K562 (cell line): ENCODE measurements around the gene DYNC2LI1. TPM values are rescaled to one million over a fixed set of nuclear protein-coding genes. Genes with fewer than 3 reads are reported as not detected.

Experiments used
- BACH1 ChIP-seq: fragments of 200-800 bp; sonication (Bioruptor generic); IDR thresholded peaks from 2 replicates; pipeline ENCODE4 v1.6.1; 2016; ENCODE audit warnings: missing genetic modification characterization, missing compliant biosample characterization
- CEBPG ChIP-seq, 3 experiments: fragments of 200-800 bp in 1 of 3; sonication (Bioruptor generic) in 1 of 3; sonication (generic) in 1 of 3; formaldehyde crosslinking in 1 of 3; IDR thresholded peaks in 2 of 3; conservative IDR thresholded peaks in 1 of 3; 2 replicates each; pipeline versions ENCODE4 v1.6.1 to v1.8.0; 2016 to 2022; ENCODE audit warnings: missing compliant biosample characterization in 2 of 3, missing genetic modification characterization in 2 of 3, mild to moderate bottlenecking in 1 of 3, missing genetic modification reagents in 1 of 3
- HMGN3 ChIP-seq: IDR thresholded peaks from 2 replicates; pipeline ENCODE4 v1.6.1; 2011; ENCODE audit warnings: borderline replicate concordance, low read depth, mild to moderate bottlenecking, mixed read lengths, low read length; ENCODE audit not compliant: insufficient read length; ENCODE audit errors: extremely low read depth
- NBN ChIP-seq: fragments of 450-650 bp; IDR thresholded peaks from 2 replicates; pipeline ENCODE4 v1.6.1; 2016; ENCODE audit warnings: low read depth, mild to moderate bottlenecking
- NR2C1 ChIP-seq, 2 experiments: fragments of 450-650 bp; IDR thresholded peaks; 2 replicates each; pipeline ENCODE4 v1.6.1; 2017; ENCODE audit warnings: mild to moderate bottlenecking in 2 of 2, antibody characterized with exemption in 1 of 2, inconsistent platforms in 1 of 2, missing compliant biosample characterization in 1 of 2, missing genetic modification characterization in 1 of 2
- RFX1 ChIP-seq: fragments of 450-650 bp; IDR thresholded peaks from 2 replicates; pipeline ENCODE4 v1.6.1; 2016; ENCODE audit warnings: mild to moderate bottlenecking, moderate library complexity
- SMARCE1 ChIP-seq: fragments of 450-650 bp; IDR thresholded peaks from 2 replicates; pipeline ENCODE4 v1.7.1; 2016; ENCODE audit warnings: mild to moderate bottlenecking
- TCF7L2 ChIP-seq: fragments of 150-350 bp; IDR thresholded peaks from 2 replicates; pipeline ENCODE4 v1.6.1; 2016; ENCODE audit warnings: low read depth, mild to moderate bottlenecking, low read length, moderate library complexity
- TFAM ChIP-seq: fragments of 250-450 bp; sonication (Bioruptor Pico); conservative IDR thresholded peaks from 2 replicates; pipeline ENCODE4 v1.5.0; 2021; ENCODE audit warnings: mild to moderate bottlenecking, moderate library complexity
- ZNF785 ChIP-seq: fragments of 250-450 bp; sonication (Bioruptor Pico); IDR thresholded peaks from 2 replicates; pipeline ENCODE4 v1.4.0; 2020; ENCODE audit warnings: mild to moderate bottlenecking
- ZSCAN32 ChIP-seq: fragments of 450-650 bp; formaldehyde crosslinking; IDR thresholded peaks from 2 replicates; pipeline ENCODE4 v1.4.0; 2020; ENCODE audit warnings: mild to moderate bottlenecking, moderate library complexity
- polyA plus RNA-seq, 8 experiments: library from polyadenylated mRNA; depleted of rRNA in 4 of 8; stranded (reverse) in 5 of 8; unstranded in 3 of 8; fragments of >200 nt; fragmentation: Nextera tagmentation in 2 of 8; fragmentation: Illumina TruSeq in 1 of 8; extraction: Ambion mirVana in 2 of 8; extraction: Trizol in 1 of 8; gene quantifications; 2 replicates each; pipeline versions ENCODE4 v1.2.1 to v1.2.3, GENCODE V29; 2011 to 2014; ENCODE audit warnings: inconsistent platforms in 1 of 8, missing spikeins in 1 of 8
- total RNA-seq, 7 experiments: library from RNA; depleted of rRNA in 6 of 7; stranded (reverse); fragments of >200 nt in 6 of 7; fragmentation: Illumina TruSeq in 2 of 7; extraction: Trizol in 2 of 7; gene quantifications; 2 replicates each; pipeline versions ENCODE4 v1.2.1 to v1.2.3, GENCODE V29; 2011 to 2021; ENCODE audit warnings: low replicate concordance in 1 of 7
- TF ChIP-seq, protein P1 (sequence below): sonication (generic); formaldehyde crosslinking; IDR thresholded peaks from 2 replicates; pipeline ENCODE4 v1.8.1; 2022; ENCODE audit warnings: missing genetic modification reagents
- TF ChIP-seq, protein P2 (sequence below): fragments of 200-600 bp; sonication (generic); IDR thresholded peaks from one replicate; pipeline ENCODE4 v1.6.1; 2012; ENCODE audit warnings: mild to moderate bottlenecking, low read depth, low read length, inconsistent platforms
- TF ChIP-seq, protein P3 (sequence below): IDR thresholded peaks from 2 replicates; pipeline ENCODE4 v1.6.1; 2011; ENCODE audit warnings: borderline replicate concordance, low read depth, mild to moderate bottlenecking, moderate library complexity, low read length; ENCODE audit not compliant: insufficient read depth, poor library complexity, severe bottlenecking

DYNC2LI1 gene
- total and polyA plus RNA-seq, 9 of the 15 experiments (the other 6 are each of a cell fraction or from before 2014, with no cell fraction given), result 12.5 to 42.2 (median 25.8) TPM

DNA sequence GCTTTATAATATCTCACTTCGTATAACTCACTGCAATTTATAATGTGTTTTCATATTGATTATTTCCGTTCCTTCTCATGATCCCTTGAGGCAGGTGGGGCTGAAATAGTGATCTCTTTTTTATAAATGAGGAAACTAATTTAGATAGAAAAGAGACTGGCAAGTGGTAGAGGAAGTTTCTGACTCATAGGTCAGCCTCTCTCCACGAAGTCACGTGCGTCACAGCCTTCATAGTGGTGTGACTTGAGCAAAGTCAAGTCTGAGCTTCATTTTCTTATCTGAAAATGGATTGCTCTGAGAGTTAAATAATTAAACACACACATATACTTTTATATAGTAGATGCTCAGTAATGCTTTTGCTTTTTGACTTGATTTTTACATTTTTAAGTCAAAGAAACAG, 44.9 kb downstream of the DYNC2LI1 start (continued):
- TF ChIP-seq, protein P1, sequence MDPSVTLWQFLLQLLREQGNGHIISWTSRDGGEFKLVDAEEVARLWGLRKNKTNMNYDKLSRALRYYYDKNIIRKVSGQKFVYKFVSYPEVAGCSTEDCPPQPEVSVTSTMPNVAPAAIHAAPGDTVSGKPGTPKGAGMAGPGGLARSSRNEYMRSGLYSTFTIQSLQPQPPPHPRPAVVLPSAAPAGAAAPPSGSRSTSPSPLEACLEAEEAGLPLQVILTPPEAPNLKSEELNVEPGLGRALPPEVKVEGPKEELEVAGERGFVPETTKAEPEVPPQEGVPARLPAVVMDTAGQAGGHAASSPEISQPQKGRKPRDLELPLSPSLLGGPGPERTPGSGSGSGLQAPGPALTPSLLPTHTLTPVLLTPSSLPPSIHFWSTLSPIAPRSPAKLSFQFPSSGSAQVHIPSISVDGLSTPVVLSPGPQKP (CRISPR knock-in tag), result no peak
- TF ChIP-seq CEBPG (CRISPR knock-in tag; IDR thresholded peaks at IDR 0.05) (no peak), CEBPG (tag; conservative IDR thresholded peaks at IDR 0.05 in 1 of 2, IDR thresholded peaks at IDR 0.05 in 1 of 2) (no peak), ZSCAN32 (no peak), SMARCE1 (no peak), TCF7L2 (no peak), ZNF785 (CRISPR knock-in tag) (no peak), NR2C1 (IDR thresholded peaks at IDR 0.05) (no peak), NR2C1 (tag; IDR thresholded peaks at IDR 0.05) (no peak), HMGN3 (no peak), NBN (no peak), TFAM (CRISPR knock-in tag) (no peak), RFX1 (no peak), BACH1 (tag) (no peak)
- TF ChIP-seq, protein P2, sequence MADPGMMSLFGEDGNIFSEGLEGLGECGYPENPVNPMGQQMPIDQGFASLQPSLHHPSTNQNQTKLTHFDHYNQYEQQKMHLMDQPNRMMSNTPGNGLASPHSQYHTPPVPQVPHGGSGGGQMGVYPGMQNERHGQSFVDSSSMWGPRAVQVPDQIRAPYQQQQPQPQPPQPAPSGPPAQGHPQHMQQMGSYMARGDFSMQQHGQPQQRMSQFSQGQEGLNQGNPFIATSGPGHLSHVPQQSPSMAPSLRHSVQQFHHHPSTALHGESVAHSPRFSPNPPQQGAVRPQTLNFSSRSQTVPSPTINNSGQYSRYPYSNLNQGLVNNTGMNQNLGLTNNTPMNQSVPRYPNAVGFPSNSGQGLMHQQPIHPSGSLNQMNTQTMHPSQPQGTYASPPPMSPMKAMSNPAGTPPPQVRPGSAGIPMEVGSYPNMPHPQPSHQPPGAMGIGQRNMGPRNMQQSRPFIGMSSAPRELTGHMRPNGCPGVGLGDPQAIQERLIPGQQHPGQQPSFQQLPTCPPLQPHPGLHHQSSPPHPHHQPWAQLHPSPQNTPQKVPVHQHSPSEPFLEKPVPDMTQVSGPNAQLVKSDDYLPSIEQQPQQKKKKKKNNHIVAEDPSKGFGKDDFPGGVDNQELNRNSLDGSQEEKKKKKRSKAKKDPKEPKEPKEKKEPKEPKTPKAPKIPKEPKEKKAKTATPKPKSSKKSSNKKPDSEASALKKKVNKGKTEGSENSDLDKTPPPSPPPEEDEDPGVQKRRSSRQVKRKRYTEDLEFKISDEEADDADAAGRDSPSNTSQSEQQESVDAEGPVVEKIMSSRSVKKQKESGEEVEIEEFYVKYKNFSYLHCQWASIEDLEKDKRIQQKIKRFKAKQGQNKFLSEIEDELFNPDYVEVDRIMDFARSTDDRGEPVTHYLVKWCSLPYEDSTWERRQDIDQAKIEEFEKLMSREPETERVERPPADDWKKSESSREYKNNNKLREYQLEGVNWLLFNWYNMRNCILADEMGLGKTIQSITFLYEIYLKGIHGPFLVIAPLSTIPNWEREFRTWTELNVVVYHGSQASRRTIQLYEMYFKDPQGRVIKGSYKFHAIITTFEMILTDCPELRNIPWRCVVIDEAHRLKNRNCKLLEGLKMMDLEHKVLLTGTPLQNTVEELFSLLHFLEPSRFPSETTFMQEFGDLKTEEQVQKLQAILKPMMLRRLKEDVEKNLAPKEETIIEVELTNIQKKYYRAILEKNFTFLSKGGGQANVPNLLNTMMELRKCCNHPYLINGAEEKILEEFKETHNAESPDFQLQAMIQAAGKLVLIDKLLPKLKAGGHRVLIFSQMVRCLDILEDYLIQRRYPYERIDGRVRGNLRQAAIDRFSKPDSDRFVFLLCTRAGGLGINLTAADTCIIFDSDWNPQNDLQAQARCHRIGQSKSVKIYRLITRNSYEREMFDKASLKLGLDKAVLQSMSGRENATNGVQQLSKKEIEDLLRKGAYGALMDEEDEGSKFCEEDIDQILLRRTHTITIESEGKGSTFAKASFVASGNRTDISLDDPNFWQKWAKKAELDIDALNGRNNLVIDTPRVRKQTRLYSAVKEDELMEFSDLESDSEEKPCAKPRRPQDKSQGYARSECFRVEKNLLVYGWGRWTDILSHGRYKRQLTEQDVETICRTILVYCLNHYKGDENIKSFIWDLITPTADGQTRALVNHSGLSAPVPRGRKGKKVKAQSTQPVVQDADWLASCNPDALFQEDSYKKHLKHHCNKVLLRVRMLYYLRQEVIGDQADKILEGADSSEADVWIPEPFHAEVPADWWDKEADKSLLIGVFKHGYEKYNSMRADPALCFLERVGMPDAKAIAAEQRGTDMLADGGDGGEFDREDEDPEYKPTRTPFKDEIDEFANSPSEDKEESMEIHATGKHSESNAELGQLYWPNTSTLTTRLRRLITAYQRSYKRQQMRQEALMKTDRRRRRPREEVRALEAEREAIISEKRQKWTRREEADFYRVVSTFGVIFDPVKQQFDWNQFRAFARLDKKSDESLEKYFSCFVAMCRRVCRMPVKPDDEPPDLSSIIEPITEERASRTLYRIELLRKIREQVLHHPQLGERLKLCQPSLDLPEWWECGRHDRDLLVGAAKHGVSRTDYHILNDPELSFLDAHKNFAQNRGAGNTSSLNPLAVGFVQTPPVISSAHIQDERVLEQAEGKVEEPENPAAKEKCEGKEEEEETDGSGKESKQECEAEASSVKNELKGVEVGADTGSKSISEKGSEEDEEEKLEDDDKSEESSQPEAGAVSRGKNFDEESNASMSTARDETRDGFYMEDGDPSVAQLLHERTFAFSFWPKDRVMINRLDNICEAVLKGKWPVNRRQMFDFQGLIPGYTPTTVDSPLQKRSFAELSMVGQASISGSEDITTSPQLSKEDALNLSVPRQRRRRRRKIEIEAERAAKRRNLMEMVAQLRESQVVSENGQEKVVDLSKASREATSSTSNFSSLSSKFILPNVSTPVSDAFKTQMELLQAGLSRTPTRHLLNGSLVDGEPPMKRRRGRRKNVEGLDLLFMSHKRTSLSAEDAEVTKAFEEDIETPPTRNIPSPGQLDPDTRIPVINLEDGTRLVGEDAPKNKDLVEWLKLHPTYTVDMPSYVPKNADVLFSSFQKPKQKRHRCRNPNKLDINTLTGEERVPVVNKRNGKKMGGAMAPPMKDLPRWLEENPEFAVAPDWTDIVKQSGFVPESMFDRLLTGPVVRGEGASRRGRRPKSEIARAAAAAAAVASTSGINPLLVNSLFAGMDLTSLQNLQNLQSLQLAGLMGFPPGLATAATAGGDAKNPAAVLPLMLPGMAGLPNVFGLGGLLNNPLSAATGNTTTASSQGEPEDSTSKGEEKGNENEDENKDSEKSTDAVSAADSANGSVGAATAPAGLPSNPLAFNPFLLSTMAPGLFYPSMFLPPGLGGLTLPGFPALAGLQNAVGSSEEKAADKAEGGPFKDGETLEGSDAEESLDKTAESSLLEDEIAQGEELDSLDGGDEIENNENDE, result no peak
- TF ChIP-seq, protein P3, sequence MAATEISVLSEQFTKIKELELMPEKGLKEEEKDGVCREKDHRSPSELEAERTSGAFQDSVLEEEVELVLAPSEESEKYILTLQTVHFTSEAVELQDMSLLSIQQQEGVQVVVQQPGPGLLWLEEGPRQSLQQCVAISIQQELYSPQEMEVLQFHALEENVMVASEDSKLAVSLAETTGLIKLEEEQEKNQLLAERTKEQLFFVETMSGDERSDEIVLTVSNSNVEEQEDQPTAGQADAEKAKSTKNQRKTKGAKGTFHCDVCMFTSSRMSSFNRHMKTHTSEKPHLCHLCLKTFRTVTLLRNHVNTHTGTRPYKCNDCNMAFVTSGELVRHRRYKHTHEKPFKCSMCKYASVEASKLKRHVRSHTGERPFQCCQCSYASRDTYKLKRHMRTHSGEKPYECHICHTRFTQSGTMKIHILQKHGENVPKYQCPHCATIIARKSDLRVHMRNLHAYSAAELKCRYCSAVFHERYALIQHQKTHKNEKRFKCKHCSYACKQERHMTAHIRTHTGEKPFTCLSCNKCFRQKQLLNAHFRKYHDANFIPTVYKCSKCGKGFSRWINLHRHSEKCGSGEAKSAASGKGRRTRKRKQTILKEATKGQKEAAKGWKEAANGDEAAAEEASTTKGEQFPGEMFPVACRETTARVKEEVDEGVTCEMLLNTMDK, result no peak
